Raji (cell line): ENCODE data around the gene UGGT2.

Experiments used
- POLR2A ChIP-seq: IDR thresholded peaks from 2 replicates; pipeline ENCODE4 v1.6.1; 2011; ENCODE audit warnings: low read depth, low read length, control low read depth; ENCODE audit not compliant: insufficient read depth

The UGGT2 gene

GRCh38 chr13:95809429-95809828 is 243.8 kb downstream of the UGGT2 start:
- no peak for TF ChIP-seq POLR2A

GRCh38 chr13:95805921-95806320 is 247.3 kb downstream of the UGGT2 start:
- TF ChIP-seq POLR2A, result no peak

GRCh38 chr13:95801825-95802224 is 251.4 kb downstream of the UGGT2 start:
- TF ChIP-seq POLR2A, result no peak

GRCh38 chr13:95800436-95800835 is 252.8 kb downstream of the UGGT2 start:
- TF ChIP-seq POLR2A, result no peak

GRCh38 chr13:95797016-95797415 is 256.2 kb downstream of the UGGT2 start:
- TF ChIP-seq POLR2A, result no peak

GRCh38 chr13:95793781-95794180 is 259.4 kb downstream of the UGGT2 start:
- TF ChIP-seq POLR2A, result no peak

- no peak for TF ChIP-seq POLR2A
These were observed 260.1 kb downstream of the UGGT2 start for GRCh38 chr13:95793018-95793555.

GRCh38 chr13:95791084-95791722 is 262.0 kb downstream of the UGGT2 start:
- TF ChIP-seq POLR2A, result no peak

- TF ChIP-seq POLR2A, result no peak
These were observed 265.1 kb downstream of the UGGT2 start for GRCh38 chr13:95788100-95788463.

- TF ChIP-seq POLR2A, result no peak
These were observed 265.7 kb downstream of the UGGT2 start for GRCh38 chr13:95787356-95788099.

GRCh38 chr13:95784900-95785290 is 268.3 kb downstream of the UGGT2 start:
- no peak for TF ChIP-seq POLR2A

GRCh38 chr13:95784161-95784899 is 268.9 kb downstream of the UGGT2 start:
- TF ChIP-seq POLR2A, result no peak

- TF ChIP-seq POLR2A, result no peak
These were observed 269.5 kb downstream of the UGGT2 start for GRCh38 chr13:95783747-95784146.

GRCh38 chr13:95781016-95781415 is 272.2 kb downstream of the UGGT2 start:
- no peak for TF ChIP-seq POLR2A

GRCh38 chr13:95779522-95779921 is 273.7 kb downstream of the UGGT2 start:
- TF ChIP-seq POLR2A, result no peak

GRCh38 chr13:95771905-95772304 is 281.3 kb downstream of the UGGT2 start:
- TF ChIP-seq POLR2A, result no peak
